Endodermal cell (in vitro differentiated cells): ENCODE data around the gene BNC1. TPM values are rescaled to one million over a fixed set of nuclear protein-coding genes. Genes with fewer than 3 reads are reported as not detected.

ENCODE experiments used
- DNase-seq: peaks from one replicate; pipeline ENCODE4 v3.0.0-alpha.2; 2017
- H3K27ac ChIP-seq: 2 replicates; pipeline ENCODE4 v1.5.1; 2013; ENCODE audit warnings: mild to moderate bottlenecking, low read depth, low read length, moderate library complexity
- H3K27me3 ChIP-seq: 2 replicates; pipeline ENCODE4 v1.6.1; 2013; ENCODE audit warnings: mild to moderate bottlenecking, low read length, moderate library complexity; ENCODE audit not compliant: insufficient read depth, control insufficient read depth, poor library complexity, severe bottlenecking
- H3K36me3 ChIP-seq: 2 replicates; pipeline ENCODE4 v1.7.0; 2013; ENCODE audit warnings: mild to moderate bottlenecking, low read length, moderate library complexity; ENCODE audit not compliant: control insufficient read depth, insufficient read depth
- H3K4me1 ChIP-seq: one replicate; pipeline ENCODE4 v1.7.0; 2013; ENCODE audit warnings: low read length; ENCODE audit not compliant: control insufficient read depth, insufficient read depth
- H3K4me3 ChIP-seq: 2 replicates; pipeline ENCODE4 v1.5.1; 2013; ENCODE audit warnings: mild to moderate bottlenecking, low read length, moderate library complexity
- H3K9ac ChIP-seq: 2 replicates; pipeline ENCODE4 v1.6.1; 2013; ENCODE audit warnings: mild to moderate bottlenecking, low read length, moderate library complexity; ENCODE audit not compliant: poor library complexity, severe bottlenecking; ENCODE audit errors: extremely low read depth
- H3K9me3 ChIP-seq: 2 replicates; pipeline ENCODE4 v1.6.1; 2013; ENCODE audit warnings: mild to moderate bottlenecking, low read length, moderate library complexity; ENCODE audit not compliant: control insufficient read depth
- H3K27ac Mint-ChIP-seq: 2 replicates; pipeline ENCODE4 v1.8.0; 2020; ENCODE audit warnings: mixed read lengths
- H3K27me3 Mint-ChIP-seq: 2 replicates; pipeline ENCODE4 v1.8.0; 2021; ENCODE audit warnings: mild to moderate bottlenecking, mixed read lengths; ENCODE audit not compliant: insufficient read depth
- H3K36me3 Mint-ChIP-seq: 2 replicates; pipeline ENCODE4 v1.8.0; 2020; ENCODE audit warnings: low read depth, mixed read lengths
- H3K4me1 Mint-ChIP-seq: 2 replicates; pipeline ENCODE4 v1.8.0; 2020; ENCODE audit warnings: mixed read lengths
- H3K4me3 Mint-ChIP-seq: 2 replicates; pipeline ENCODE4 v1.8.0; 2020; ENCODE audit warnings: mild to moderate bottlenecking, moderate library complexity, mixed read lengths
- H3K9me3 Mint-ChIP-seq: 2 replicates; pipeline ENCODE4 v1.8.0; 2020; ENCODE audit warnings: mild to moderate bottlenecking, mixed read lengths
- CTCF ChIP-seq: fragments of 200-600 bp; sonication (generic); conservative IDR thresholded peaks from 2 replicates; pipeline ENCODE4 v1.5.0; 2021; ENCODE audit warnings: antibody characterized with exemption, mild to moderate bottlenecking
- WGBS, 2 experiments: methylation state at CpG; one replicate each; pipeline versions ENCODE4 v1.1.5 to v1.1.7; 2013; ENCODE audit warnings: missing lambda C conversion rate in 2 of 2, mixed read lengths in 1 of 2; ENCODE audit not compliant: insufficient coverage in 1 of 2, insufficient read length in 1 of 2; 5-methylcytosine and 5-hydroxymethylcytosine counted together
- total RNA-seq, 2 donors: library from RNA; stranded (reverse); fragmentation: NEBNext Ultra II Directional in 1 of 2; extraction: Animal tissue kit (Norgen Biotek cat#: 25700) in 1 of 2; gene quantifications; 2 replicates in 1 of 2; 3 replicates in 1 of 2; pipeline ENCODE4 v1.2.1, GENCODE V29; 2021

Gene BNC1
- total RNA-seq, 2 donors from 2014 or later: not detected

GRCh38 chr15:83320844-83321243, 36.4 kb upstream of the BNC1 start:
- H3K4me3 ChIP-seq: no peak overlapping the region
- Mint-ChIP-seq H3K36me3 (no peaks in the 10 kb centered on the region), H3K4me3 (no peak overlapping the region), H3K9me3 (no peaks in the 10 kb centered on the region), H3K4me1 (peaks cover 12% of the 10 kb centered on the region), H3K27me3 (peaks cover 3% of the 10 kb centered on the region), H3K27ac (no peak overlapping the region)
- H3K9ac ChIP-seq: no peak overlapping the region
- H3K27ac ChIP-seq: no peak overlapping the region
- no peak for TF ChIP-seq CTCF
- no peaks in the 10 kb centered on the region for H3K27me3 ChIP-seq
- no peaks in the 10 kb centered on the region for H3K36me3 ChIP-seq
- DNase-seq: no peak
- H3K9me3 ChIP-seq: no peaks in the 10 kb centered on the region
- H3K4me1 ChIP-seq: peaks cover 8% of the 10 kb centered on the region

- Histone ChIP-seq H3K4me3 (no peak overlapping the region), H3K27ac (no peak overlapping the region), H3K9me3 (no peaks in the 10 kb centered on the region), H3K4me1 (peaks cover 8% of the 10 kb centered on the region), H3K27me3 (no peaks in the 10 kb centered on the region), H3K36me3 (no peaks in the 10 kb centered on the region), H3K9ac (no peak overlapping the region)
- WGBS, 2 experiments: 71 to 78% methylated on average over 4 of the region's 4 CpGs
- Mint-ChIP-seq H3K27ac (no peak overlapping the region), H3K27me3 (no peaks in the 10 kb centered on the region), H3K36me3 (no peaks in the 10 kb centered on the region), H3K4me3 (no peak overlapping the region), H3K4me1 (peaks cover 12% of the 10 kb centered on the region), H3K9me3 (no peaks in the 10 kb centered on the region)
- no peak for DNase-seq
- TF ChIP-seq CTCF: no peak
Observed at GRCh38 chr15:83320404-83320803, 35.9 kb upstream of the BNC1 start.

GRCh38 chr15:83319771-83320170, 35.3 kb upstream of the BNC1 start:
- TF ChIP-seq CTCF: no peak

More at GRCh38 chr15:83319771-83320170, 35.3 kb upstream of the BNC1 start:
- no peak for DNase-seq
- no peak overlapping the region for H3K27ac ChIP-seq
- Mint-ChIP-seq H3K27me3 (no peaks in the 10 kb centered on the region), H3K36me3 (no peaks in the 10 kb centered on the region), H3K4me3 (no peak overlapping the region), H3K9me3 (no peaks in the 10 kb centered on the region), H3K27ac (no peak overlapping the region), H3K4me1 (peaks cover 8% of the 10 kb centered on the region)
- H3K36me3 ChIP-seq: no peaks in the 10 kb centered on the region
- H3K27me3 ChIP-seq: no peaks in the 10 kb centered on the region
- 82 to 100% methylated on average over 1 to 3 of the region's 3 CpGs for WGBS, 2 experiments
- H3K9ac ChIP-seq: no peak overlapping the region
- H3K4me3 ChIP-seq: no peak overlapping the region
- H3K9me3 ChIP-seq: no peaks in the 10 kb centered on the region
- peaks cover 3% of the 10 kb centered on the region for H3K4me1 ChIP-seq
